Ecto neural progenitor cell (in vitro differentiated cells): ENCODE measurements around the gene LDLRAP1.

Source experiments
- DNase-seq: peaks from one replicate; pipeline ENCODE4 v3.0.0-alpha.2; 2018; ENCODE audit warnings: low spot score

The LDLRAP1 gene

DNA sequence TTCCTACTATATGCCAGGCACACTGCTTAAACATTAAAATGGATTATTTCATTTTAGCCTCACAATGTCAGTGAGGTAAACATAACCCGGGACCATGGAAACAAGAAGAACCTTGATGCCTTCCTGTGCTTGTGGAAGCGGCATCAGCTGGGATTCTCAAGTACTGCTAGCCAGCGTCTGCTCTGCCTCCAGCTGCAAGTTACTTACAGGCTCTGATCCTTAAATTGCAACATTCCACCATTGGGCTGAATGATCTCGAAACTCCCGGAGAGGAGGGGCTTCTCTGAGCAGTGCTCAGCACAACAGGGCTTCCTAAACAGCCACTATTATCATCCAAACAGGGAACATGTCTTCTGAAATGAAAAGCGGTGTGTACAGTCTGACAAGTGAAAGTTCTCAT is 66.5 kb downstream of the LDLRAP1 start:
- DNase-seq, result no peak

DNA sequence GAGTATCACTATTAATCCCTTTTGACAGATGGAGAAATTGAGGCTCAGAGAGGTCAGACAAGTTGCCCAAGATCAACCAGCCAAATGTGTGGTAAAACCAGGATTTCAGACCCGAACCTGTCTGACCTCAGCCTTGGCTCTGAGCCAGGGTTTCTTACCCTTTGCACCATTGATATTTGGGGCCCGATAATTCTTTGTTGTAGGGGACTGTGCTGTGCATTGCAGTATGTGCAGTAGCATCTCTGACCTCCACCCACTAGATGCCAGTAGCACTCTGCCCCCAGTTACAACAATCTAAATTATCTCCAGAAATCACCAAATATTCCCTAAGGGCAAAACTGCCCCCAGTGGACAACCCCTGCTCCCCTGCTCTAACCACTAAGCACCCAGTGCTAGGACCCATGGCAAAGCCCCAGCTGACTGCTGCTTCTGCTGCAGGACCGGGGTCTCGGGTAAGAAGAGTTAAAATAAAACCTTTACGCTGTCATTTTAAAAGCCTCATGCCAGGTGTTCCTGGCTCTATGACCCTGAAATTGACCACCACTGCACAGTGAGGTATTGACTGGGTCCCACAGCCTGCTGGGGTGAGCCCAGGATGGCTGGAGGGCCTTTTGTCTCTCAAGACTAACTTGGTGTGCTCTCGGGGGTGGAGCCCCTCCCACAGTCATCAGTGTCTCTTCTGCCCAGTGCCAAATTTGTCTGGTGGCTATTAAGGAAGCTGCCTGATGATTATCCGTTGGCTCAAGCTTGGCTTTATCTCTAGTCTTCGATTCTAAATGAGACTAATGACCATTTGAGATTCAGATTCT is 67.6 kb downstream of the LDLRAP1 start:
- no peak for DNase-seq

DNA sequence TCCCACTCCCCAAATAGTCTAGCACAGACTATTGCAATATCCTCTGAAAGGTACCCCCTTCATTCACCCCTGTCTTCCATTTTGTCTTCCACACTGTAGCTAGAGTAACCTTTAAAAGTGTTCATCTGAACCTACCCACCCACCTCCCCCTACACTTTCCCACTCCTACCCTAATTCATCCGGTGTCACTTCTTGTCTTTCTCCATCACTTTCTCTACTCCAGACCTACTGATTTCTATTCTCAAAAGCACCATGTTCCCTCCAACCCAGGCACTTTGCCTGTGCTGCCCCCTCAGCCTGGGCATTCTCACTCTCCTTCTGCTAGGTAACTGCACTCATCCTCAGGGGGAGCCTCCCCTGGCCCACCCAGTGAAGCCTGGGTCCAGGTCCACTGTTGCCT is 68.4 kb downstream of the LDLRAP1 start:
- DNase-seq, result no peak

- DNase-seq, result no peak
These were observed 69.0 kb downstream of the LDLRAP1 start for GRCh38 chr1:25612421-25612820.

DNA sequence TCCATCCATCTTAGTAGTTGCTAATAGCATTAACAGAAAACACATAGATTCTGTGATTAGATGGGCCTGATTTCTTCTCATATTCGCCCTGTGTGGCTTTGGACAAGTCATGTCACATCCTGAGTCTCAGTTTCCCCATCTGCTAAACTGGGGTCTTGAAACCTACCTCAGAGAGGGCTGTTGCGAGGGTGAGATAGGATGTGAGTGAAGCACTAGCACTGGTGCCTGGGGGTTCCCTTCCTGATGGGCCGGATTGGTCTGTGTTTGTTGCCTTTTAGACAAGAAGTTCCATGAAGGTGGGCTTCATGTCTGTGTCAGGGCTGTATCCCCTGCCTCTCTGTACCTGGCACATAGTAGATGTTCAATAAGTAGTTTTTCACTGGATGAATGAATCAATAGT is 69.7 kb downstream of the LDLRAP1 start:
- no peak for DNase-seq

- DNase-seq, result no peak
These were observed 71.2 kb downstream of the LDLRAP1 start for GRCh38 chr1:25614501-25615171.

DNA sequence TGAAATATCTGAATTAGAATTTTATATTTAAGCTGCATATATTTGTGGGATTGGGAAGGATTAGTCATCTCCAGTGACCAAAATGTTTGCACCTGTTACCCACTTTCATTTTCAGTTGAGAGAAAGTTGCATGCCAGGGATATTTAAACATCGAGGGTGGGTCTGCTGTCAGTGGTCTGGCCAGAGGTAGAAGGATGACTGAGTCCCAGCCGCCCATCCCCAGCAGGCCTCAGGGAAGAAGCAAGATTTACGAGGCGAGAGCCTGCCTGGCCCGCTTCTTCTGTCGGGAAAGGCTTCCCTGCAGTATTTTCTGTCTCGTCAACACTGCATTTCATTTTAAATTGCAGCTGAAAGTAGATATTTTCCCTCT is 71.8 kb downstream of the LDLRAP1 start:
- no peak for DNase-seq

- no peak for DNase-seq
These were observed 72.2 kb downstream of the LDLRAP1 start for GRCh38 chr1:25615563-25616094.

- DNase-seq, result peak; percentile 96
These were observed 72.9 kb downstream of the LDLRAP1 start, which contains the start of gene MAN1C1 for GRCh38 chr1:25616095-25616986. MAN1C1 (plus strand) TSS chr1:25616791; CDS start chr1:25617798, 1,007 bp downstream.

DNA sequence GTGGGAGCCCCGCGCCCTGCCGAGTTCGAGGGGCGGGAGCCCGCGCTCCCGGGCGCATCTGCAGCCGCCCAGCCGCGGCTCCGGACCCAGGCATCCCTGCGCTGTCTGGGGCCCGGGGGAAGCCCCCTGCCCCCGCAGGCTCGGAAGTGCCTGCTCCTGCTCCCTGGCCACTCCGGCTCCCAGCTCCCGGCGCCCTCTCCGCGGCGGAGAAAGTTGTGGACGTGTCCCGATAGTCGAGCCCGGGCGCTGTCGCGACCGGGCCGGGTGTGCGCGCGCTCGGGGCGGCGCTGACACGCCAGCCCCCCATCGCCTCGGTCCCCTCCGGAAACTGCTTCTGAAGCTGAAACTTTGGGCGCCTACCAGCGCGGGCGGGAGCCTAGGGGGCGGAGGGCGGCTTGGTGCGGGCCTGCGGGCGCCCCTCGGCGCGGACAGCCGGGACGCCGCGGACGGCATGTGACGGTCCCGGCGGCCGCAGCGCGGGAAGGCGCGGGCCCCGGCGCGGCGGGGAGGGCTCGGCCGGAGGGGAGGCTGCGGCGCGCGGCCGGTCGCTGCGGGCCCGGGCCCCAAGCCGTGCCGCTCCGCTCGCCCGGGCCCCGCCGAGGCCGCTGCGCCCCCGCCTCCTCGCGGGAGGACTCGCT is 73.7 kb downstream of the LDLRAP1 start:
- no peak for DNase-seq

DNA sequence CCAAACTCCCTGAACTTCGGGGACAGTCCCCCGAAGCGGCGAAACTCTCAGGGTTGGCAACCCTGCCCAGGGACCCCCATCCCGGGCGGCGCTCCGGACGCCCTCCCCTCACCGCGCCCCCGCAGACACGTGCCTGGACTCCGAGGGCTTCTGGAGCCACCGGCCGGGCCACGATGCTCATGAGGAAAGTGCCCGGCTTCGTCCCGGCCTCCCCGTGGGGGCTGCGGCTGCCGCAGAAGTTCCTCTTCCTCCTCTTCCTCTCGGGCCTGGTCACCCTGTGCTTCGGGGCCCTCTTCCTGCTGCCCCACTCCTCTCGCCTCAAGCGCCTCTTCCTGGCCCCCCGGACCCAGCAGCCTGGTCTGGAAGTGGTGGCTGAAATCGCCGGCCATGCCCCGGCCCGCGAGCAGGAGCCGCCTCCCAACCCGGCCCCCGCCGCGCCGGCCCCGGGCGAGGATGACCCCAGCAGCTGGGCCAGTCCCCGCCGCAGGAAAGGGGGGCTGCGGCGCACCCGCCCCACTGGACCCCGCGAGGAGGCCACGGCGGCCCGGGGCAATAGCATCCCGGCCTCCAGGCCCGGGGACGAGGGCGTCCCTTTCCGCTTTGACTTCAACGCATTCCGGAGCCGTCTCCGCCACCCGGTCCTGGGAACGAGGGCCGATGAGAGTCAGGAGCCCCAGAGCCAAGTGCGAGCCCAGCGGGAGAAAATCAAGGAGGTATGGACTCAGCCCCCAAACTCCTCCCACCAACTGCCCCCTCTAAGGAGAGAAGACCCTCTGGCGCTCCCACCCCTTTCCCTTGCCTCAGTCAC is 74.4 kb downstream of the LDLRAP1 start:
- peak; percentile 74 for DNase-seq

- no peak for DNase-seq
These were observed 75.0 kb downstream of the LDLRAP1 start for GRCh38 chr1:25618433-25618808.
